HG03066 (cell line): ENCODE data around the gene HMGCL.

ENCODE experiments used
- ATAC-seq: cut with Tn5 transposase; IDR thresholded peaks from one replicate; pipeline ENCODE4 v1.9.1; 2021; ENCODE audit warnings: low read depth; ENCODE audit not compliant: unreplicated experiment

Gene HMGCL

DNA sequence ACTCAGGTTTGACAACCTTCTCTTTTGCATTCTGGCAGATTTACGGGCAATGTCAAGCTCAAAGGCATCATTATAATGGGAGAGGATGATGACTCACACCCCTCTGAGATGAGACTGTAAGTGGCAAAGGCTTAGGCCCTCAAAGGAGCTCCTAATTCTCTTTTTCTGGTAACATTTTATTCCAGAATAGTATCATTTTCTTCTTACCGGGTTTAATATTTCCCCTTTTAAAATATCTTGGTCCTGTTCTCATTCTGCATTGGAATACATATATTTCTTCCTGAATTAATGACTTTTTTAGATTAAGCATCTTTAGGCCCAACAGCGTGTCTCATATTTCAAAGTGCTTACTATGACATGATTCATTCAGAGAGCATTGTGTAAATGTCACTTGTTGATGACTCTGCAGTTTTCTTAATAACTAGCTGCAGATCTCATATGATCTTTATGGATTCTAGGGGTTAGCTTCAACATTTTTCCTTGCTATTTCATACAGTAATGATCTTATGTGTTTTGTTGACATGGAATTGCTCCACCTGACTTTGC is 45.3 kb downstream of the HMGCL start:
- no peak for ATAC-seq

- ATAC-seq, result peak; percentile 52
Measured at GRCh38 chr1:23777979-23778814, 47.0 kb downstream of the HMGCL start, which contains the start of gene PITHD1. Gene PITHD1, plus strand, starts transcription at chr1:23778418. Its CDS starts 98 bp downstream, at chr1:23778516.

GRCh38 chr1:23776217-23776616 is 49.0 kb downstream of the HMGCL start:
- no peak for ATAC-seq

- no peak for ATAC-seq
Measured at GRCh38 chr1:23774174-23774880, 50.9 kb downstream of the HMGCL start.

DNA sequence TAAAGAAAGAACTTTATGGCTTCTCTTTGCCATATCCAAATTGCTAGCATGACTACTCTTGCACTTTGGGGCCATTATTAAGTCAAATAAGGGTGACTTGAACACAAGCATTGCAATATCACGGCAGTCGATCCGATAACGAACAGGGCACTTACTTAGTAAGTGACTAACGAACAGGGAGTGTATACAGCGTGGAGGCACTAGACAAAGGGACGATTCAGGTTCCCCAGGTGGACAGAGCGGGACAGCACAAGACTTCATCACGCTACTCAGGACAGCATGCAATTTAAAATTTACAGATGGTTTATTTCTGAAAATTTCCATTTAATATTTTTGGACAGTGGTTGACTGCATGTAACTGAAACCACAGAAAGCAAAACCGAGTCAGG is 52.4 kb downstream of the HMGCL start:
- ATAC-seq, result no peak

DNA sequence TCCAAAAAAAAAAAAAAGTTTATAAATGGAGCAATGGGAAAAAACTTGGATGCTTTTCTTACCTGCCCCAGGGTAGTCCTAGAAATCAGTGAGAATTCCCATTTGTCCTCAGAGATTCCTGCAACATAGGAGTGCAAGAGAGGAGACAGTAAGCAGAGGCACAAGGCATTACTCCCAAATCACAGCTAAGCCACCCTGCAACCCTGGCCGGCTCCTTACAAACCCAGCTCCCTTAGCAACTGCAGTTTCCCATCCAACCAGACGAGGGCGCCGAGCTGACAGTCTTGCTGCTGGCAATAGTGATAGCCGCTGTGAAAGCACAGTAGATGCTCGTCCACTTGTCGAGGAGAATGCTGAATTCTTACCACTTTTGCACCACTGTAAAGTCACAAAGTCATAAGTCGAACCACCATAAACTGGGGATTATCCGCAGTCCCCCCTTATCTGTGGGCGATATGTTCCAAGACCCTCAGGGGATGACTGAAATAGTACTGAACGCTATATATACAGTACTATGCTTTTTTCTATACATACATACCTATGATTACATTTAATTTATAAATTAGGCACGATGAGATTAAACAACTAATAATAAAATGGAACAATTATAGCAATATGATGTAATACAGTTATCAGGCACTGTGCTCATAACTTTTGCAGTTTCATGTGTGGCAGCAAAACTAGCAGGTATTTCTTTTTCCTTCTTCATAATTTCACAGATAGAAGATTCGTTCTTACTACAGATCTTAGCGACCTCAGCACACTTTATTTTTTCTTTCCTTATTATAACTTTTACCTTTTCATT is 53.0 kb downstream of the HMGCL start:
- no peak for ATAC-seq

DNA sequence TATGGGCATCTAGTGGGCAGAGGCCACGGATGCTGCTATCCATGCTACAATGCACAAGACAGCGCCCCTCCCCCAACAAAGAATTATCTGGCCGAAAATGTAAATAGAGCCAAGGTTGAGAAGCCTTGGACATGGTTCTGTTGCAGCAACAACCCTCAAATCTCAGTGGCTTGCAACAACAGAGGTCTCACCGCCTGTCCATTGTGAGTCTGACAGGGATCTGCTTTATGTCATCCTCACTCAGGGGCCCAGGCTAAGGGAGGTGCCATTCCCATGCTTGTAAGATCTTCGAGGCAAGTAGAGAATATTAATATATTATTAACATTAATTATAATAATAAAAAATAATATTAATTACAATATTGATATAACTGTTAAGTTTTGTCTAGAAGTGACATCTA is 56.5 kb downstream of the HMGCL start:
- no peak for ATAC-seq

GRCh38 chr1:23763041-23763577 is 62.1 kb downstream of the HMGCL start:
- no peak for ATAC-seq

DNA sequence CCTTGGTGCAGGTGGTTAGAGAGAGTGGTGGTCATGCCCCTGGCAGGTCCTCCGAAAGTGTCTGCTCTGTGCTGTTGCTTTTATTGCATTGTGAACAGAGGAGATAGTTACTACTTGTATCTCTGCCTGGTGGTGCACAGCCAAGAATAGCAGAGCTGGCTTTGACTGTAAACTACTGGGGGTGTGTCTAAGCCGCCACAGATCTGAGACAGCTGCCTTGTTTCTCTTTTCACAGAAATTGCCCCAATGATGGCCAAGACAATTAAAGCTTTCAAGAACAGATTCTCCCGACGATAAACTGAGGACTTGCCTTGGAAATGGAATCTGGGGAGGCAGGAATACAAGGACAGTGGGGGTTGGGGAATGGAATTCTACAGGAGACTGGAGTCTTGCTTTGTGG is 66.0 kb downstream of the HMGCL start:
- ATAC-seq, result no peak

DNA sequence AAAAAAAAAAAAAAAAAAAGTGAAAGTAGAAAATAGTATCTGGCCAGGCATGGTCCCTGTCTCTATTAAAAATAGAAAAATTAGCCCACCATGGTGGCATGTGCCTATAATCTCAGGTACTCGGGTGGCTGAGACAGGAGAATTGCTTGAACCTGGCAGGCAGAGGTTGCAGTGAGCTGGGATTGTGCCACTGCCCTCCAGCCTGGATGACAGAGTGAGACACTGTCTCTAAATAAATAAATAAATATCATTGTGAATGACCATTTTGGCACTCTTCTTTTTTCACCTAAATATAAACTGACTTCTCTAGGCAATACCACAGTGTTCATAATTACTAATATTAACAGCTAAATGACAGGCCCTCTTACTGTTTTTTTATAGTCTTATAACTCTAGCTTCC is 67.4 kb downstream of the HMGCL start:
- no peak for ATAC-seq

DNA sequence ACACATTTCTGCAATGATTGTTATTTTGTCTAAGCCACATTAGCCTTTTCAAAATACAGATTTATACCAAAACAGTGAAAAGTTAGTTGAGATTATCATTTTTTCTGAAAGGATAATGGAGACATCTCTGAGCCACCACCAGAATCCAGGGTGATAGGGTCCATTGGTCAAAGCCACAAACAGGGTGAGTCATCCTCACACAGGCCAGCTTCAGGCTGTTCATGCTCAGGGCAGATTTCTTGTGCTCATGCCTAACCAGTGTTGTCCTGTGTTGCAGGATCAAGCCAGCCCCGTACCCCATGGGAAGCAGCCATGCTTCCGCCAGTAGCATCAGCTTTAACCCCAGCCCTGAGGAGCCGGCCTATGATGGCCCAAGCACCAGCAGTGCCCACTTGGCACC is 68.6 kb downstream of the HMGCL start:
- ATAC-seq, result no peak

- ATAC-seq, result no peak
Measured at GRCh38 chr1:23752909-23753308, 72.3 kb downstream of the HMGCL start.
